Inferior parietal cortex (tissue), 1 donor: ENCODE results near the gene DDAH2.

ENCODE experiments used
- DNase-seq: peaks from one replicate; pipeline ENCODE4 v3.0.0-alpha.2; 2016; ENCODE audit errors: extremely low spot score

Gene DDAH2, protein sequence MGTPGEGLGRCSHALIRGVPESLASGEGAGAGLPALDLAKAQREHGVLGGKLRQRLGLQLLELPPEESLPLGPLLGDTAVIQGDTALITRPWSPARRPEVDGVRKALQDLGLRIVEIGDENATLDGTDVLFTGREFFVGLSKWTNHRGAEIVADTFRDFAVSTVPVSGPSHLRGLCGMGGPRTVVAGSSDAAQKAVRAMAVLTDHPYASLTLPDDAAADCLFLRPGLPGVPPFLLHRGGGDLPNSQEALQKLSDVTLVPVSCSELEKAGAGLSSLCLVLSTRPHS

GRCh38 chr6:31728767-31729514 is at the start of gene DDAH2:
Gene DDAH2 (minus strand): TSS chr6:31729299. CDS start chr6:31729161, 138 bp downstream.
- DNase-seq = no peak

DNA sequence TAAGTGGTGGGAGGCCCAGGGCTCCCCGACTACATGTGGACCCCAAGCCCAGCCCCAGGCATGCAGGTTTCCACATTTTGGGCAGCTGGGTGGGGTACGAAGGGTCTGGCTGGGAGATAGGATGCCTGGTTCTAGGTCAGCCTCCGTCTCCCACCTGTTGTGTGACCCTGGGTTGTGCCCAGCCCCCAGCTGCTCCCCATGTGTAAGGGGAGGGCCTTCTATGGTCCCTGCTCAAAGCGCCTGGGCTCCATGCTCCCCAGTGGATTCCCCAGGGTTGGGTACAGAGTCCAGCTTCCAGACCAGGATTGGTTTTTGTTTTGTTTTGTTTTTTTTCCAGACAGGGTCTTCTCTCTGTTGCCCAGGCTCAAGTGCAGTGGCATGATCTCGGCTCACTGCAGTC is 49.1 kb upstream of the DDAH2 start:
- DNase-seq = no peak

DNA sequence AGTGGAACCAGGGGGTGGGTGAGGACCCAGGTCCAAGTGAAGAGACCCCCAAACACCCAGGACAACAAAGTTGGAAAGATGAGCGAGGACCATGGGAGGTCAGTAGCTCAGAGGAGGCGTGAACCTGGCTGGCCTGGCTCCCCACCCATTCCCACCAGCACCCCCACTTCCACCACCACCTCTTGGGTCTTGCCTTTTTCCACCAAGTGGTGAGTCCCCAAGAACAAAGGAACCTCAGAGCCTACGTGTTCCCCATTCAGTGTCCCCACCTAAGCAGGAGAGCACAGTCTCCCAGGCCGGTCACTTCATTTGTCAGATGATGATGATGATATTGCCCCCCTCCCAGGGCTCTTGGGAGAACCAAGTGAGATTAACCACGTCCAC is 48.6 kb upstream of the DDAH2 start:
- DNase-seq = no peak

DNA sequence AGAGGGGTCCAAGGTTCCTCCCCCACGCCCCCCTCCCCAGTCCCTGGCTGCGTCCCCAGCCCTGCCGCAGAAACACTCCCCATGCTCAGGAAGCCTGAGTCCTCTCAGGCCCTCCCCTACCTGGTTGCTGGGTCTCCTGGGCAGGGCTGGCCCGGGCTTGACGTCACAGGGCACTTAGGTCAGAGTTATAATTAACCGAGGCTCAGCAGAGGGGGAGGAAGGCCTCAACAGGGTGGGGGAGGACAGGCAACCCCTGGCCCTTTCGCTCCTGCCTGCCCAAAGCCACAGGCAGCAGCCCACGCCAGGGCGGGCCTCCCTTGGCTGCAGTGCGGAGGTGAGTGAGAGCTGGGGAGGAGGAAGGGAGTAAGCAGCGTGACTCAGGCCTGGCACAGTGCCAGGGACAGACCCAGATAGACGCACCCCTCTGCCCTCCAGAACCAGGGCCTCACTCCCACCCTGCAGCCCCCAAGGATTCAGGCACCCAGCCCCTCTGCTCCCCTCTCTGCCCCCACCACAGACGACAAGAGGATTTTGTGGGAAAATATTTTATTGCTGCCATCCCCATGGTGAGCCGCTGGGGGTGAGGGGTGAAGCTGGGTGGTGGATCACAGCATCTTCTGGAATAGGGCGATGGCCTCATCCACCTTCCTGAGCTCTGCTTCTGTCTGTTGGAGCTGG is 48.0 kb upstream of the DDAH2 start, which contains the start of gene VWA7:
Gene VWA7 (minus strand): TSS at position 340 of the 678 bp plus-strand sequence. CDS start 549 bp downstream, outside the sequence.
- DNase-seq = peak; percentile 71

DNA sequence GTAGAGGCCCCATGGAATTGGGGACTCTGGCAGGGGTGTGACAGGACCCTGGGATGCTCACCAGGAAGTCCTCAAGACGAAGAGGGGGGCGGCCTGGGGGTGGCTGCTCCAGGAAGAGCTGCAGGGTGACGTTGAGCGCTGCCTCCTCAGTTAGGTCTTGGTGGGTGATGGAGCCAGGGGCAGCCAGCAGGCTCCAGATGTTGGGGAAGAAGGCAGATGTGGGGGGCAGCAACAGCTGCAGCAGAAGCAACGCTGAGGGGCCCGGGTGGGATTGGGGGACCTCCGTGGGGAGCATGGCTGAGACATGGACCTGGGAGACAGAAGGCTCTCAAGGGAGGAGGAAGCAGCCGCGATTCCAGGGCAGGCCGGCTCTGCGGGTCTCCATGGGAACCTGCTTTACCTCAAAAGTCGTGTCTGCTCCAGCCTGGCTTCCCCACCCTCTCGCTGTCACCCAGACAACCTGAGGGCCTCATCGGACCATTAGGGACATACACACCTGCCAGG is 47.4 kb upstream of the DDAH2 start:
- DNase-seq = no peak

GRCh38 chr6:31775633-31776484 is 46.8 kb upstream of the DDAH2 start:
- no peak for DNase-seq

DNA sequence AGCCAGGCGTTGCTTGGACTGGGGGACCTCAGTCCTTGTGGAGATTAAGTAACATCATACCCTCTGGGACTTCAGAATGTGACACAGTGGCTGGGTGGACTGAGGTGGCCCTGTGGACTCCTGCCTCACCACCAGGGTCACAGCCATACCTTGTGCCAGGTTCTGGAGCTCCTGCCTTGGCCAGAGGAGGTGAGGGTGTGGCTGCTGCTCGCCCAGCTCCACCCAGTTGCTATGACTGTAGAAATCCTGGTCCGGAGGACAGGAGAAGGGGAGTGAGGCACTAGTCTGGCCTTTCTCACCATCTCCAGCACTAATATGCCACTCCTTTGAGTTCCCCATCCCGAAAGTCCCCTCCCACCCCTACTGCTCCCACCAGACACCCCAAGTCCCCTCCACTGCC is 46.1 kb upstream of the DDAH2 start:
- no peak for DNase-seq

DNA sequence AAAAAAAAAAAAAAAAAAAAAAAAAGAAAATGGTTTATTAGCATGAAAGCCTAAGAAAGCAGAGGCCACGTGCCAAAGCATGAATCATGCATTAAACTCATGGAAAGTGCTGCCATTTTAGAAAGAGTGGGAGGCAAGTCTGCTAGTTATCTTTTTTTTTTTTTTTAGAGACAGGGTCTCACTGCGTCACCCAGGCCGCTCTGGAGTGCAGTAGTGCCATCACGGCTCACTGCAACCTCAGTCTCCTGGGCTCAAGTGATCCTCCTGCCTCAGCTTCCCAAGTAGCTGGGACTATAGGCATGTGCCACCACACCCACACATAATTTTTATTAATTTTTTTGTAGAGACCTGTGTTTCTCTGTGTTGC is 42.9 kb upstream of the DDAH2 start:
- DNase-seq = no peak

DNA sequence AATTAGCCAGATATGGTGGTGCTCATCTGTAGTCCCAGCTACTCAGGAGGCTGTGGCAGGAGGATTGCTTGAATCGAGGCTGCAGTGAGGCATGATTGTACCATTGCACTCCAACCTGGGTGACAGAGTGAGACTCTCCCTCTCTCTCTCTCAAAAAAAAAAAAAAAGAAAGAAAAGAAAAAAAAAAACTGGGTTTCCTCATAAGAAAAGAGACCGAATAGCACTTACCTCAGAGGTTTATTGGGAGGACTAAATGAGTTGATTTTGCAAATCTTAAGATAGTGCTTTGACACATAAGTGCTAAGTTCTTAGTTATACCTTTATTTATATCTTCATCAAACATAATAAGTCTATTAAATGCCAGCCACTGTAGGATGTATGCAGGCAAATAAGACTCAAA is 41.8 kb upstream of the DDAH2 start:
- DNase-seq = no peak

GRCh38 chr6:31769684-31770371 is 40.7 kb upstream of the DDAH2 start:
- DNase-seq = peak; percentile 53

DNA sequence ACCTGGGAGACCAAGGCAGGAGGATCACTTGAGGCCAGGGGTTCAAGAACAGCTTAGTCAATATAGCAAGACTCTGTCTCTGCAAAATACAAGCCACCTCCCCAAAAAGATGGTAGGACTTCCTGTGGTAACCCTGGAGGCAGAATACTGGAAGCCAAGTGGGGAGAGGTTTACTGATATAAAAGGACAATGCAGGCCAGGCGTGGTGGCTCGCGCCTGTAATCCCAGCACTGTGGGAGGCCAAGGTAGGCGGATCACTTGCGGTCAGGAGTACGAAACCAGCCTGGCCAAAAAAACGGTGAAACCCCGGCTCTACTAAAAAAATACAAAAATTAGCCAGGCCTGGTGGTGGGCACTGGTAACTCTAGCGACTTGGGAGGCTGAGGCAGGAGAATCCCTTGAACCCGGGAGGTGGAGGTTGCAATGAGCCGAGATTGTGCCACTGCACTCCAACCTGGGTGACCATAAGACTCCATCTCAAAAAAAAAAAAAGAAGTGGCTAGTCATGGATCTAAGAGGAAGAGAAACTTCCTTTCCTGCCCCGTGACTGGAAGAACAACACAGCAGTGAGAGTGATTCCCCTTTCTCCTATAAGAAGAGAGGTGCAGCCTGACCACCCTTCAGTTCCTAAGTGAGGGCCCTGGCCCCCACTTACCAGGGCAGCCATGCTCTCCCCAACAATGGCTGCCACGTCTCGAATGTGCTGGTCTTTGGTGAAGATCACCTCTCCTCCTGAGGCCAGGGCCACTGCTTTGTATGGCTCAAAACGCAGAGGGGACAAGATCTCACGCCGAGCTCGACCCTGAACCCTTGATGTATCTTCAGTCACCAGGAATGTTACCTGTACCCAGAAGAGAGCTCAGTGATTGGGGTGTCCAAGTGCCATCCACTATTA is 39.5 kb upstream of the DDAH2 start:
- DNase-seq = no peak

DNA sequence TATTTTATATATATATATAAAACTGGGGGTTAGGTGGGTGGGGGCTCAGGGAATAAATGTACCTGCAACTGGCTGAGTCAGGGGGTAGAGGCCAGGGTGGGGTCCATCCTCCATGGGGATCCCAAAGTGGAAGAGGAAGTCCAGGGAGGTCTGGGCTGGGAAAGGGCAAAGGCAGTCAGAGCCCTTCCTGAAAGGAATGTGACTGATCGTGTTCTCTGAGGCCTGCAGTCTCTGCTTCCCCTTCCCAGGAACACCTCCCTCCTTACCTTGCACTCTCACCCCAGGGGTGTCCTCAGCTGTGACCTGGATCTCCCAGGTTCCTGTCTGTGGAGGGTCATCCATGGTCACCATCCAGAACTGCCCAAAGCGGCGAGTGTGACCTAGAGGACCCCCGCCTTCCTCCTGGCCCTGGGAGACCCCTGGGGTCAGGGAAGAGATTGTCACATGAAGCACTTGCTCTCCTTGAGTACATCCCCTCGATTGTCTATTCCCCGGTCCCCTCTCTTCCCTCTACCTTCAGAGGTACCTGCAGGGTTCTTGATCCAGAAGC is 38.1 kb upstream of the DDAH2 start:
- no peak for DNase-seq

DNA sequence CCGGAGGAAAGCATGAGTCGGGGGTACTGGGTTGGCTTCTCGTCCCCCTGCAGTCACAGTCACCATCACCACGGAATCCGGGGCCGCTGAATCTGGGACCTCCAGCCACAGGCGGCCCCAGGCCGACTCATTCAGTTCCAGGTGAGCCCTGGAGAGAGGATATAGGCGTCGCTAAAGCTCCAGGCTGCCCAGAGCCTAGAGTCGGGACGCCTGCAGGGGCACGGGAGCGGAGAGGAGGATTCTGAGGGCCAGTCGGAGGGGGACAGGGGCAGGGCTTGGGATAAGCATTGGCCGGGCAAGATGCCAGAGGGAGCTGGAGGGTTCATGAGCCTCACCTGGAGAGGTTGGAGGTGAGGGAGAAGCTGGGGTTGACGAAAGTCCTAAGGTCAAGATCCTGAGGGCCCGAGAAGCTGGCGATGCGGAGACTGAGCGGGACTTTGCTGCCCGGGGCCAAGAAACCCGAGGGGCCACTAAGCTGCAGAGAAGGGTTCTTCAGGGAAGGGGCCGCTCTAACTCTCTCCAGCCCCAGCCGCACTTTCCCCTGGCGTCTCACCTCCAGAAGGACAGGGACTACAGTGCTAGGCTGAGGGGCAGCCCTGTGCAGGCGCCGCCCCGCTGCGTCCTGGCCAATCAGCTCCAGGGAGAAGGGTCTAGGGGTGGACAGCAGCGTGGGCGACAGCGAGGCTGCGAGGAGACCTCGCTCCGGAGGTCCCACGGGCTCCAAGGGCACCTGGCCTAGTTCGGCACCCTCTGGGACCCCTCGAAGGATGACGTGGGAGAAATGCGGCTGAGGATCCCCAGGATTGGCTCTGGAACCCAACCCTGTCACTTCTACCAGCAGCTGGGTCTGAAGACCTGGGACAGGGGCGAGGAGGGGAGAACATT is 37.1 kb upstream of the DDAH2 start:
- DNase-seq = no peak

- DNase-seq = no peak
These were observed 36.4 kb upstream of the DDAH2 start for GRCh38 chr6:31765559-31765909.

DNA sequence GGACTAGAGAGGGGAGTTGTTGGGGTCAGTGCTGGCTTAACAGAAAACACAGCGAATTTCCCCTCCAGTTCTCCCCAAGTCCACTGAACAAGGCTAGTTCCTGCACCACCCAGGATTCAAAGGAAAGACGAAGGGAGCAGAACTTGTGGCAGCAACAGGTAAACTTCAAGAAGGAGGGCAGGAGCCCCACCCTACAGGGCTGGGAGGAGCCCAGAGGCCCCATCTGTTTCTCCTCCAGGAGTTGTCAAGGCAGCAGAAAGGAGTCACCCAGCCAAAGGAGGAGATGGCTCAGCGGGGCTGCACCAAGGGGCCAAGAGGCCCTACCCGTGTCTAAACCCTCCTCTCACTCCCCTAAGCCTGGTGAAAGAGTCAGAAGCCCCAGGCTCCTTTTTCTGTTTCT is 35.1 kb upstream of the DDAH2 start:
- no peak for DNase-seq

DNA sequence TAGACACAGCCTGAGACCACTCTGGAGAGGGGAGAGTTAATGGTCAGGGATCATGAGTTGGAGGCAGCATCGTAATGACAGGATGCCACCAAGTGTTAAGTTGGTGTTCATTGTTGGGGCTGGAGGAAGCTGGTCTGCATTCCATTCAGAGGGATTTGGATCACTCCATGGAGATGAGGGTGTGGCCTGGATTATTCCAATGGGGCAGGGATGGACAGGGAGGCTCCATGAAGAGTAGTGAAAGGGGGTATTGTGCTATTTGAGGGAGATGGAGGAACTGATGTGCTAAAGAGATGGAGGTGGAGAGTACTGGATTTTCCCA is 34.5 kb upstream of the DDAH2 start:
- no peak for DNase-seq

GRCh38 chr6:31762878-31763618 is 33.9 kb upstream of the DDAH2 start:
- no peak for DNase-seq

DNA sequence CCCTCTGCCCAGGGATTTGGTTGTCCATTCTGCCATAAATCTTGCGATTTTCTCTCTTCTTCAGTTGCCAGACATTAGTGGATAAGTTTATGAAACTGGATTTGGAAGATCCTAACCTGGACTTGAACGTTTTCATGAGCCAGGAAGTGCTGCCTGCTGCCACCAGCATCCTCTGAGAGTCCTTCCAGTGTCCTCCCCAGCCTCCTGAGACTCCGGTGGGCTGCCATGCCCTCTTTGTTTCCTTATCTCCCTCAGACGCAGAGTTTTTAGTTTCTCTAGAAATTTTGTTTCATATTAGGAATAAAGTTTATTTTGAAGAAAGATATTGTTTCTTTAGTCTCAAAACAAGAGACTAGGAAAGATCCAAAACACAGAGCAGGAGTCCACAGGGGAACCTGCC is 33.3 kb upstream of the DDAH2 start, which contains the start of gene SAPCD1:
Gene SAPCD1 (plus strand): TSS at position 301 of the 400 bp plus-strand sequence. CDS start 399 bp downstream, outside the sequence.
- DNase-seq = no peak
